CD8-positive, alpha-beta memory T cell (primary cell): ENCODE results near the gene RAB35. TPM values are rescaled to one million over a fixed set of nuclear protein-coding genes. Genes with fewer than 3 reads are reported as not detected.

Experiments
- CTCF ChIA-PET: fragments of 350-600 bp; sonication (Branson Sonifier 250); formaldehyde crosslinking; loops from one replicate; lab custom pipeline; 2021; ENCODE audit warnings: antibody characterized with exemption; lab: Charles Lee
- POLR2A ChIA-PET: fragments of 350-600 bp; sonication (Branson Sonifier 250); formaldehyde crosslinking; loops from one replicate; lab custom pipeline; 2021; ENCODE audit warnings: antibody characterized with exemption; lab: Charles Lee
- DNase-seq, 5 donors: peaks; one replicate each; pipeline versions ENCODE4 v3.0.0 to v3.0.0-alpha.2; 2020 to 2022; ENCODE audit warnings: mixed read lengths in 1 of 5
- H3K27ac ChIP-seq: one replicate; pipeline ENCODE4 v1.7.0; 2013; ENCODE audit warnings: low read depth, mild to moderate bottlenecking, low read length, moderate library complexity
- H3K27me3 ChIP-seq: 2 replicates; pipeline ENCODE4 v1.7.0; 2013; ENCODE audit warnings: low read length, mild to moderate bottlenecking; ENCODE audit not compliant: insufficient read depth, poor library complexity, severe bottlenecking
- H3K36me3 ChIP-seq: 2 replicates; pipeline ENCODE4 v1.7.0; 2013; ENCODE audit warnings: mild to moderate bottlenecking, low read length, moderate library complexity; ENCODE audit not compliant: insufficient read depth
- H3K4me1 ChIP-seq: 2 replicates; pipeline ENCODE4 v1.7.0; 2013; ENCODE audit warnings: mild to moderate bottlenecking, low read length, moderate library complexity; ENCODE audit not compliant: insufficient read depth
- H3K4me3 ChIP-seq: 2 replicates; pipeline ENCODE4 v1.7.0; 2013; ENCODE audit warnings: mild to moderate bottlenecking, low read length
- H3K9me3 ChIP-seq: 2 replicates; pipeline ENCODE4 v1.7.0; 2013; ENCODE audit warnings: mild to moderate bottlenecking, low read length
- H3K27ac Mint-ChIP-seq, 8 donors: one replicate each; pipeline ENCODE4 v1.8.0; 2020 to 2021; ENCODE audit warnings: mixed read lengths in 8 of 8, mild to moderate bottlenecking in 6 of 8, inconsistent platforms in 3 of 8, moderate library complexity in 3 of 8
- H3K27me3 Mint-ChIP-seq, 2 donors: one replicate each; pipeline ENCODE4 v1.8.0; 2020 to 2021; ENCODE audit warnings: mixed read lengths in 2 of 2, mild to moderate bottlenecking in 1 of 2, moderate library complexity in 1 of 2
- H3K36me3 Mint-ChIP-seq, 3 donors: one replicate each; pipeline ENCODE4 v1.8.0; 2020 to 2021; ENCODE audit warnings: mixed read lengths in 3 of 3, inconsistent platforms in 1 of 3, mild to moderate bottlenecking in 1 of 3
- H3K4me1 Mint-ChIP-seq, 3 donors: one replicate each; pipeline ENCODE4 v1.8.0; 2020 to 2021; ENCODE audit warnings: mixed read lengths in 3 of 3, inconsistent platforms in 1 of 3, mild to moderate bottlenecking in 1 of 3
- H3K4me3 Mint-ChIP-seq, 7 donors: one replicate each; pipeline ENCODE4 v1.8.0; 2020 to 2021; ENCODE audit warnings: mixed read lengths in 7 of 7, mild to moderate bottlenecking in 6 of 7, moderate library complexity in 4 of 7, inconsistent platforms in 2 of 7
- H3K9me3 Mint-ChIP-seq, 5 donors: one replicate each; pipeline ENCODE4 v1.8.0; 2020 to 2022; ENCODE audit warnings: mixed read lengths in 5 of 5, mild to moderate bottlenecking in 3 of 5, moderate library complexity in 2 of 5, inconsistent platforms in 1 of 5
- polyA plus RNA-seq: library from polyadenylated mRNA; unstranded; fragments of 300-500 nt; fragmentation: Illumina TruSeq; gene quantifications from one replicate; pipeline ENCODE4 v1.2.3, GENCODE V29; 2021
- total RNA-seq, 2 experiments: library from RNA; stranded (reverse); gene quantifications; one replicate each; pipeline ENCODE4 v1.2.3, GENCODE V29; 2021

The RAB35 gene
- total and polyA plus RNA-seq, 3 experiments from 2014 or later, result 26.9 to 77.8 (median 66.8) TPM

- peaks cover 6 to 10% (median 7%) of the 10 kb centered on the region in 3 donors for H3K4me1 Mint-ChIP-seq
- Histone ChIP-seq H3K4me3 (no peak overlapping the region), H3K36me3 (peaks cover 8% of the 10 kb centered on the region), H3K9me3 (no peaks in the 10 kb centered on the region), H3K27me3 (no peaks in the 10 kb centered on the region), H3K27ac (no peak overlapping the region), H3K4me1 (peaks cover 8% of the 10 kb centered on the region)
- POLR2A ChIA-PET, result no interaction called here
- CTCF ChIA-PET, result interaction anchor here (1.1 to 1.9 kb wide), 2 partner anchors 18 to 91 kb away, joined by 3 to 7 read pairs; partner anchors contain the start of gene BICDL1
- H3K27ac Mint-ChIP-seq, result peak overlapping the region in 6 of 8 donors; percentile 30 to 87 (median 41)
- no peak overlapping the region for H3K4me3 Mint-ChIP-seq
- H3K36me3 Mint-ChIP-seq, result peaks cover 8 to 81% (median 9%) of the 10 kb centered on the region in 3 donors
- DNase-seq, result no peak
- H3K9me3 Mint-ChIP-seq, result no peaks in the 10 kb centered on the region
- H3K27me3 Mint-ChIP-seq, result no peaks in the 10 kb centered on the region
Observed at GRCh38 chr12:120079411-120080400, 36.8 kb downstream of the RAB35 start.

GRCh38 chr12:120078868-120079267 is 37.7 kb downstream of the RAB35 start:
- ChIA-PET POLR2A (no interaction called here), CTCF (interaction anchor here (1.9 kb wide), 1 partner anchor 8 kb away, joined by 9 read pairs; no protein-coding TSS in a partner anchor)
- Histone ChIP-seq H3K36me3 (peaks cover 8% of the 10 kb centered on the region), H3K4me1 (peaks cover 15% of the 10 kb centered on the region), H3K27ac (no peak overlapping the region), H3K9me3 (no peaks in the 10 kb centered on the region), H3K27me3 (no peaks in the 10 kb centered on the region), H3K4me3 (no peak overlapping the region)
- Mint-ChIP-seq H3K36me3 (peaks cover 4 to 81% (median 9%) of the 10 kb centered on the region in 3 donors), H3K4me1 (peaks cover 12 to 15% (median 13%) of the 10 kb centered on the region in 3 donors), H3K27ac (peak overlapping the region in 3 of 8 donors; percentile 63 to 87 (median 68)), H3K4me3 (no peak overlapping the region), H3K27me3 (no peaks in the 10 kb centered on the region), H3K9me3 (no peaks in the 10 kb centered on the region)
- DNase-seq, result peak in 1 of 5 donors; percentile 28

- Mint-ChIP-seq H3K36me3 (peaks cover 4 to 86% (median 15%) of the 10 kb centered on the region in 3 donors), H3K27me3 (no peaks in the 10 kb centered on the region), H3K27ac (peak overlapping the region in 4 of 8 donors; percentile 11 to 66 (median 35)), H3K4me1 (peaks cover 12 to 17% (median 15%) of the 10 kb centered on the region in 3 donors), H3K9me3 (no peaks in the 10 kb centered on the region), H3K4me3 (no peak overlapping the region)
- Histone ChIP-seq H3K4me1 (peaks cover 15% of the 10 kb centered on the region), H3K36me3 (peaks cover 13% of the 10 kb centered on the region), H3K27me3 (no peaks in the 10 kb centered on the region), H3K9me3 (no peaks in the 10 kb centered on the region), H3K4me3 (no peak overlapping the region), H3K27ac (no peak overlapping the region)
- ChIA-PET CTCF (interaction anchor here (1.9 kb wide), 1 partner anchor 10 kb away, joined by 9 read pairs; no protein-coding TSS in a partner anchor), POLR2A (no interaction called here)
- DNase-seq, result no peak
Observed at GRCh38 chr12:120077260-120077659, 39.3 kb downstream of the RAB35 start.

- ChIA-PET CTCF (no interaction called here), POLR2A (no interaction called here)
- H3K4me1 ChIP-seq, result peaks cover 15% of the 10 kb centered on the region
- no peaks in the 10 kb centered on the region for H3K27me3 ChIP-seq
- H3K4me1 Mint-ChIP-seq, result peaks cover 12 to 17% (median 15%) of the 10 kb centered on the region in 3 donors
- no peak overlapping the region for H3K4me3 Mint-ChIP-seq
- no peak overlapping the region for H3K4me3 ChIP-seq
- H3K36me3 ChIP-seq, result peaks cover 13% of the 10 kb centered on the region
- no peaks in the 10 kb centered on the region for H3K9me3 ChIP-seq
- no peak for DNase-seq
- H3K9me3 Mint-ChIP-seq, result no peaks in the 10 kb centered on the region
- peak overlapping the region in 2 of 8 donors; percentile 23 to 54 for H3K27ac Mint-ChIP-seq
- no peaks in the 10 kb centered on the region for H3K27me3 Mint-ChIP-seq
- no peak overlapping the region for H3K27ac ChIP-seq
- H3K36me3 Mint-ChIP-seq, result peaks cover 2 to 86% (median 20%) of the 10 kb centered on the region in 3 donors
Observed at GRCh38 chr12:120076651-120077050, 39.9 kb downstream of the RAB35 start.

GRCh38 chr12:120075034-120075616 is 41.4 kb downstream of the RAB35 start:
- peaks cover 12 to 18% (median 17%) of the 10 kb centered on the region in 3 donors for H3K4me1 Mint-ChIP-seq
- H3K36me3 Mint-ChIP-seq, result peaks cover 0 to 85% (median 18%) of the 10 kb centered on the region in 3 donors
- ChIA-PET CTCF (interaction anchor here (1.4 to 1.7 kb wide), 2 partner anchors 12 to 28 kb away, joined by 3 to 4 read pairs; no protein-coding TSS in a partner anchor), POLR2A (no interaction called here)
- H3K4me1 ChIP-seq, result peaks cover 15% of the 10 kb centered on the region
- no peak for DNase-seq
- H3K9me3 Mint-ChIP-seq, result no peaks in the 10 kb centered on the region
- peak overlapping the region in 2 of 7 donors; percentile 36 to 58 for H3K4me3 Mint-ChIP-seq
- H3K9me3 ChIP-seq, result no peaks in the 10 kb centered on the region
- H3K4me3 ChIP-seq, result no peak overlapping the region
- H3K27me3 Mint-ChIP-seq, result no peaks in the 10 kb centered on the region
- peaks cover 13% of the 10 kb centered on the region for H3K36me3 ChIP-seq
- no peaks in the 10 kb centered on the region for H3K27me3 ChIP-seq
- peak overlapping the region; percentile 53 to 91 (median 73) for H3K27ac Mint-ChIP-seq
- H3K27ac ChIP-seq, result no peak overlapping the region

GRCh38 chr12:120072472-120073249 is 43.9 kb downstream of the RAB35 start:
- CTCF ChIA-PET, result interaction anchor here (2.0 kb wide), 1 partner anchor 14 kb away, joined by 4 read pairs; no protein-coding TSS in a partner anchor
- peaks cover 13% of the 10 kb centered on the region for H3K36me3 ChIP-seq
- peaks cover 15% of the 10 kb centered on the region for H3K4me1 ChIP-seq
- no peaks in the 10 kb centered on the region for H3K27me3 Mint-ChIP-seq
- POLR2A ChIA-PET, result no interaction called here
- H3K36me3 Mint-ChIP-seq, result peaks cover 0 to 84% (median 19%) of the 10 kb centered on the region in 3 donors
- no peaks in the 10 kb centered on the region for H3K9me3 ChIP-seq
- H3K4me3 Mint-ChIP-seq, result no peak overlapping the region
- no peak for DNase-seq
- H3K9me3 Mint-ChIP-seq, result no peaks in the 10 kb centered on the region
- peaks cover 12 to 18% (median 16%) of the 10 kb centered on the region in 3 donors for H3K4me1 Mint-ChIP-seq
- H3K4me3 ChIP-seq, result no peak overlapping the region
- H3K27ac Mint-ChIP-seq, result peak overlapping the region in 1 of 8 donors; percentile 60
- no peaks in the 10 kb centered on the region for H3K27me3 ChIP-seq
- no peak overlapping the region for H3K27ac ChIP-seq

GRCh38 chr12:120071493-120072020 is 45.0 kb downstream of the RAB35 start:
- no peak overlapping the region for H3K4me3 ChIP-seq
- ChIA-PET POLR2A (no interaction called here), CTCF (no interaction called here)
- Mint-ChIP-seq H3K4me1 (peaks cover 12 to 20% (median 16%) of the 10 kb centered on the region in 3 donors), H3K27me3 (no peaks in the 10 kb centered on the region), H3K9me3 (no peaks in the 10 kb centered on the region), H3K36me3 (peaks cover 0 to 85% (median 21%) of the 10 kb centered on the region in 3 donors), H3K27ac (peak overlapping the region in 3 of 8 donors; percentile 18 to 33 (median 33)), H3K4me3 (no peak overlapping the region)
- no peaks in the 10 kb centered on the region for H3K27me3 ChIP-seq
- no peak overlapping the region for H3K27ac ChIP-seq
- H3K36me3 ChIP-seq, result peaks cover 10% of the 10 kb centered on the region
- H3K4me1 ChIP-seq, result peaks cover 15% of the 10 kb centered on the region
- no peak for DNase-seq
- no peaks in the 10 kb centered on the region for H3K9me3 ChIP-seq
